Measurements from ENCODE around the gene ESPNL.
"Not testable (repeated sequence)": the region's sequence is repeated elsewhere in the genome, so short reads cannot be mapped to it uniquely, and the experiment has no call there.

Gene ESPNL, protein sequence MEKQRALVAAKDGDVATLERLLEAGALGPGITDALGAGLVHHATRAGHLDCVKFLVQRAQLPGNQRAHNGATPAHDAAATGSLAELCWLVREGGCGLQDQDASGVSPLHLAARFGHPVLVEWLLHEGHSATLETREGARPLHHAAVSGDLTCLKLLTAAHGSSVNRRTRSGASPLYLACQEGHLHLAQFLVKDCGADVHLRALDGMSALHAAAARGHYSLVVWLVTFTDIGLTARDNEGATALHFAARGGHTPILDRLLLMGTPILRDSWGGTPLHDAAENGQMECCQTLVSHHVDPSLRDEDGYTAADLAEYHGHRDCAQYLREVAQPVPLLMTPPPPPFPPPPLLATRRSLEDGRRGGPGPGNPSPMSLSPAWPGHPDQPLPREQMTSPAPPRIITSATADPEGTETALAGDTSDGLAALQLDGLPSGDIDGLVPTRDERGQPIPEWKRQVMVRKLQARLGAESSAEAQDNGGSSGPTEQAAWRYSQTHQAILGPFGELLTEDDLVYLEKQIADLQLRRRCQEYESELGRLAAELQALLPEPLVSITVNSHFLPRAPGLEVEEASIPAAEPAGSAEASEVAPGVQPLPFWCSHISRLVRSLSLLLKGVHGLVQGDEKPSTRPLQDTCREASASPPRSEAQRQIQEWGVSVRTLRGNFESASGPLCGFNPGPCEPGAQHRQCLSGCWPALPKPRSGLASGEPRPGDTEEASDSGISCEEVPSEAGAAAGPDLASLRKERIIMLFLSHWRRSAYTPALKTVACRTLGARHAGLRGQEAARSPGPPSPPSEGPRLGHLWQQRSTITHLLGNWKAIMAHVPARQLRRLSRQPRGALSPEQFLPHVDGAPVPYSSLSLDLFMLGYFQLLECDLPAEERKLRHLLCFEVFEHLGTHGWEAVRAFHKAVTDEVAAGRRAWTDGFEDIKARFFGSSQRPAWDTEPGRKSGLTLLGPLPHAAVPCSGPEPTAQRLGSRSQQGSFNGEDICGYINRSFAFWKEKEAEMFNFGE

GRCh38 chr2:238100049-238100820 is at the start of gene ESPNL:
TSS of gene ESPNL (plus strand) at chr2:238100340. CDS start at chr2:238100420, 80 bp downstream.
- CTCF ChIA-PET, result interaction anchor here (1.7 kb wide), 1 partner anchor 122 kb away, joined by 3 read pairs; no protein-coding TSS in a partner anchor
- no peak for DNase-seq (ENCODE audit: extremely low spot score)
- POLR2A ChIA-PET, result no interaction called here
- TF ChIP-seq, protein P1, sequence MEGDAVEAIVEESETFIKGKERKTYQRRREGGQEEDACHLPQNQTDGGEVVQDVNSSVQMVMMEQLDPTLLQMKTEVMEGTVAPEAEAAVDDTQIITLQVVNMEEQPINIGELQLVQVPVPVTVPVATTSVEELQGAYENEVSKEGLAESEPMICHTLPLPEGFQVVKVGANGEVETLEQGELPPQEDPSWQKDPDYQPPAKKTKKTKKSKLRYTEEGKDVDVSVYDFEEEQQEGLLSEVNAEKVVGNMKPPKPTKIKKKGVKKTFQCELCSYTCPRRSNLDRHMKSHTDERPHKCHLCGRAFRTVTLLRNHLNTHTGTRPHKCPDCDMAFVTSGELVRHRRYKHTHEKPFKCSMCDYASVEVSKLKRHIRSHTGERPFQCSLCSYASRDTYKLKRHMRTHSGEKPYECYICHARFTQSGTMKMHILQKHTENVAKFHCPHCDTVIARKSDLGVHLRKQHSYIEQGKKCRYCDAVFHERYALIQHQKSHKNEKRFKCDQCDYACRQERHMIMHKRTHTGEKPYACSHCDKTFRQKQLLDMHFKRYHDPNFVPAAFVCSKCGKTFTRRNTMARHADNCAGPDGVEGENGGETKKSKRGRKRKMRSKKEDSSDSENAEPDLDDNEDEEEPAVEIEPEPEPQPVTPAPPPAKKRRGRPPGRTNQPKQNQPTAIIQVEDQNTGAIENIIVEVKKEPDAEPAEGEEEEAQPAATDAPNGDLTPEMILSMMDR (IDR thresholded peaks at IDR 0.05; ENCODE audit: control extremely low read depth, extremely low read depth, low read depth, missing control alignments), result no peak

- CTCF ChIA-PET, result interaction anchor here (1.1 kb wide), 1 partner anchor 130 kb away, joined by 3 read pairs; no protein-coding TSS in a partner anchor
- TF ChIP-seq, protein P1 (IDR thresholded peaks at IDR 0.05; ENCODE audit: control extremely low read depth, extremely low read depth, low read depth, missing control alignments), result no peak
- POLR2A ChIA-PET, result no interaction called here
- no peak for DNase-seq (ENCODE audit: extremely low spot score)
These were observed 46.9 kb upstream of the ESPNL start for GRCh38 chr2:238053191-238053776.

DNA sequence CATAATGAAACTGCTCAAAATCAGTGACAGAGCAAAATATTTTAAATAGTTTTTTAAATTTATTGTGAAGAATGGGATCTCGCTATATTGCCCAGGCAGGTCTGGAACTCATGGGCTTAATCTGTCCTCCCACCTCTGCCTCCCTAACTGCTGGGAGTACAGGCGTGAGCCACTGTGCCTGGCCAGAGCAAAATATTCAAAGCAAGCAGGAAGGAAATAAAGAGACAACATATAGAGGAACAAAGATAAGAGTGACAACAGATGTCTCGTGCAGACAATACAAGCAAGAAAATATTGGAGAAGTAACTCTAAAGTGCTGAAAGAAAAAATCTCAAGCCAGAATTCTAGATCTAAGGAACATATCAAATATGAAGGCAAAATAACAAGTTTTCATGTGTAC is 44.3 kb upstream of the ESPNL start:
- DNase-seq (ENCODE audit: extremely low spot score), result no peak
- CTCF ChIA-PET, result no interaction called here
- POLR2A ChIA-PET, result no interaction called here
- TF ChIP-seq, protein P1 (IDR thresholded peaks at IDR 0.05; ENCODE audit: control extremely low read depth, extremely low read depth, low read depth, missing control alignments), result no peak

- POLR2A ChIA-PET; DNase-seq (ENCODE audit: extremely low spot score): not testable (repeated sequence)
- CTCF ChIA-PET, result interaction anchor here (0.6 kb wide), 1 partner anchor 8 kb away, joined by 3 read pairs; no protein-coding TSS in a partner anchor
These were observed 42.2 kb upstream of the ESPNL start for GRCh38 chr2:238057696-238058575.

GRCh38 chr2:238059505-238059904 is 40.6 kb upstream of the ESPNL start:
- TF ChIP-seq, protein P1 (IDR thresholded peaks at IDR 0.05; ENCODE audit: control extremely low read depth, extremely low read depth, low read depth, missing control alignments), result no peak
- POLR2A ChIA-PET, result no interaction called here
- CTCF ChIA-PET, result interaction anchor here (1.1 kb wide), 1 partner anchor 13 kb away, joined by 3 read pairs; no protein-coding TSS in a partner anchor
- DNase-seq (ENCODE audit: extremely low spot score), result no peak
